Neural progenitor cell (in vitro differentiated cells): ENCODE results near the gene TRIM66.

Experiments used
- CTCF ChIP-seq: fragments of 200-600 bp; sonication (generic); IDR thresholded peaks from 2 replicates; pipeline ENCODE4 v1.5.1; 2017; ENCODE audit warnings: antibody characterized with exemption, mild to moderate bottlenecking
- EZH2phosphoT487 ChIP-seq: fragments of 200-600 bp; sonication (generic); IDR thresholded peaks from 2 replicates; pipeline ENCODE4 v1.6.1; 2017; ENCODE audit warnings: antibody characterized with exemption

- TF ChIP-seq CTCF (no peak), EZH2phosphoT487 (peak; percentile 13)
Measured at GRCh38 chr11:8593935-8594909, 88.2 kb downstream of the TRIM66 start, which contains the start of gene STK33.
